ENCODE data around the gene GRIK5.
A peak's percentile ranks its signal among the peaks of the same experiment; 100 is the strongest.

Gene GRIK5

GRCh38 chr19:42095142-42095813 lies 25.3 kb upstream of the GRIK5 start:
- no peak for DNase-seq

DNA sequence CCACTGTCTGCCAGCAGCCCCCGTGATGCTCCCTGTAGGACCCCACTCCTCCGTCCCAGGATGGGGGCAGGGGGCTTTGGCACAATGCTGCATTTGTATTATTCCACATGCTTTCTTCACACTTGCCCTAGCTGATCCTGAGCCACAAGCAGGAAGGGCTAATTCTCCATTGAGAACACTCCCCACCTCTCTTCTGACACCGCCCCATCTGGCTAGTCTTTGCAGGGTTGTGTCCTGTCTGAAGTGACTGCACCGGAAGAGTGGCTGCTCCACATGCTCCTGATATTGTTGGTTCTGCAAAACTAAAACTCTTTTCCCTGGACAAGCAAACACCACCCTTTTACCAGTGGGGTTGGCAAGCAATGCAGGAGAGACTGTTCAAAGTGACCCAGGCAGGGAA lies 23.9 kb upstream of the GRIK5 start:
- no peak for DNase-seq

DNA sequence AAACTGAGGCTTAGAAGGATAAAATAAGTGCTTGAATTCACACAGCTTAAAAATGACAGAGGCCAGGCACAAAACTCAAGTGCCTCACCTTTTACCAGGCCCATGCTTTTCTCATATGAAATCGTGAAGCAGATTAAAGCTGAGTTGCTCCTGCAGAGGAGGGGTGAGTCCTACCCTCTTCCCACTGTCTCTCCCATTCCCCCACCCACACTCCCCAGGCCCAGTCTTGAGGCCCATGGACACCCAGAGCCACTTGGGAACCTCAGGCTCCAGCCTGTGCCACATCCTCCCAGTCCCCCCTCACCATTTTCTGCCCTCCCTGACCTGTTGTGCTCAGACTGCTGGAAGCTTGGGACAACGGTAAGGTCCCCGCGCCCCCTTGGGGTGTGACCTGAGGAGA lies 23.5 kb upstream of the GRIK5 start:
- DNase-seq = no peak

GRCh38 chr19:42092350-42092749 lies 22.3 kb upstream of the GRIK5 start:
- DNase-seq = peak; percentile 49

GRCh38 chr19:42091742-42092141 lies 21.7 kb upstream of the GRIK5 start:
- no peak for DNase-seq

DNA sequence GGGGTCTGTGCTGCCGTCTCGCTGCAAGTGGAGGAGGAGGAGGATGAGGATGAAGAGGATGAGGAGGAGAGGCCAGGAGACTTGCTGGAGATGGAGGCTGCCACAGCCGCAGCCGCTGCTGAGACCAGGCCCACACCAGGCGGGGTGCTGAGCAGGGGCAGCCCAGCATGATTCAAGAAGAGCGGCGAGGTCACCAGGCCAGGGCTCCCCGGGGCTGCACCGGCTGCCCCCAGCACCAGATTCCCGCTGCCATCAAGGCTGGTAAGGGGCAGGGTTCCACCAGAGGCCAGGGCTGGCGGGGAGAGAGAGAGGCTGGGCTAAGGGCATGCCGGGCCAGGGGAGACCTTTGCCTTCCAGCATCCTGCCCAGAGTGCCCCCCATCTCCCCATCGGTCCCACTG lies 21.3 kb upstream of the GRIK5 start:
- DNase-seq = no peak

GRCh38 chr19:42090672-42091071 lies 20.7 kb upstream of the GRIK5 start:
- DNase-seq = no peak

GRCh38 chr19:42089772-42090171 lies 19.8 kb upstream of the GRIK5 start:
- no peak for DNase-seq

GRCh38 chr19:42089191-42089750 lies 19.3 kb upstream of the GRIK5 start:
- no peak for DNase-seq

GRCh38 chr19:42088471-42089190 lies 18.6 kb upstream of the GRIK5 start:
- DNase-seq = no peak

GRCh38 chr19:42086770-42087550 lies 17.0 kb upstream of the GRIK5 start:
- DNase-seq = no peak

GRCh38 chr19:42086188-42086736 lies 16.3 kb upstream of the GRIK5 start:
- no peak for DNase-seq

DNA sequence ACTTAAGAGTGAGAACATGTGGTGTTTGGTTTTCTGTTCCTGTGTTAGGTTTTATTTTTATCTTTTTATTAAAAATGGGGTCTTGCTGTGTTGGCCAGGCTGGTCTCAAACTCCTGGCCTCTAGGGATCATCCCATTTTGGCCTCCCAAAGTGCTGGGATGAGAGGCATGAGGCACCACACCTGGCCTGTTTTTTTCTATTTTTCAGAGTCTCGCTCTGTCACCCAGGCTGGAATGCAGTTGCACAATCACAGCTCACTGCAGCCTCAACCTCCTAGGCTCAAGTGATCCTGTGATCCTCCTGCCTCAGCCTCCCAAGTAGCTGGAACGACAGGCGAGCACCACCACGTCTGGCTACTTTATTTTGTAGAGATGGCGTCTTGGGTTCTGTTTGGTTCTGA lies 13.5 kb upstream of the GRIK5 start:
- DNase-seq = no peak

DNA sequence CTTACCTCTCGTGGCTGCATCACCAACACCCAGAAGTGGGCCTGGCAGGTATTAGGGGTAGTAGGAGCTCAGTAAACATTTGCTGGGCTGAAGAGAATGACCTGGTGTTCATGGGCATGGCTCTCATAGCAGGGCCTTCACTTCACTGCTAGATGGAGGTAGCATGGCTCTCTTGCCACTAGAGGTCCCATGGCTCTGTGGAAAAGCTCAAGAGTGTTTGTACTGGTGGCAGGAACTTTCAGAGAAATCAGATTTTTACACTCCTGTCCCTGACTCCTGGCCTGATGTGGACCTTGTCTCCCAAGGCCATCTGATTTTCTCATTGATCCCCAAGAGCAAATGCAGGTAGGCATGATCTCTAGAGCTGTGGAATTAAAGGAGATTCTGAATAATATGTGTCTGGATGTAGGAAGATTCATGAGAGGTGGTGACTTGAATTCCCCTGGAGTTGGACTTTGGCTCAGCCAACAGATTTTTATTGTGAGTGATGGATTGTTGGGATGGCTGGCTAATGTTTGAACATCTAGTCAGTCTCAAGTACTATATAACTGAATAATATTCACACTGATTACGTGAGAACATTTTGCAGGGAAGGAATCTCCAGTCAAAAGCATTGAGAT lies 11.7 kb upstream of the GRIK5 start:
- DNase-seq = no peak

DNA sequence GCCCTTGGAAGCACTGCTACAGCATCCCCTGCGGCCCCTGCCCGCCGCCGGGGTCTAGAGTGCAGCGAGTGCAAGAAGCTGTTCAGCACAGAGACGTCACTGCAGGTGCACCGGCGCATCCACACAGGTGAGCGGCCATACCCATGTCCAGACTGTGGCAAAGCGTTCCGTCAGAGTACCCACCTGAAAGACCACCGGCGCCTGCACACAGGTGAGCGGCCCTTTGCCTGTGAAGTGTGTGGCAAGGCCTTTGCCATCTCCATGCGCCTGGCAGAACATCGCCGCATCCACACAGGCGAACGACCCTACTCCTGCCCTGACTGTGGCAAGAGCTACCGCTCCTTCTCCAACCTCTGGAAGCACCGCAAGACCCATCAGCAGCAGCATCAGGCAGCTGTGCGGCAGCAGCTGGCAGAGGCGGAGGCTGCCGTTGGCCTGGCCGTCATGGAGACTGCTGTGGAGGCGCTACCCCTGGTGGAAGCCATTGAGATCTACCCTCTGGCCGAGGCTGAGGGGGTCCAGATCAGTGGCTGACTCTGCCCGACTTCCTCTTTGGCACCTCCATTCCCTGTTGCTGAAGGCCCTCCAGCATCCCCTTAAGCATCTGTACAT lies 10.9 kb upstream of the GRIK5 start:
- DNase-seq = no peak

DNA sequence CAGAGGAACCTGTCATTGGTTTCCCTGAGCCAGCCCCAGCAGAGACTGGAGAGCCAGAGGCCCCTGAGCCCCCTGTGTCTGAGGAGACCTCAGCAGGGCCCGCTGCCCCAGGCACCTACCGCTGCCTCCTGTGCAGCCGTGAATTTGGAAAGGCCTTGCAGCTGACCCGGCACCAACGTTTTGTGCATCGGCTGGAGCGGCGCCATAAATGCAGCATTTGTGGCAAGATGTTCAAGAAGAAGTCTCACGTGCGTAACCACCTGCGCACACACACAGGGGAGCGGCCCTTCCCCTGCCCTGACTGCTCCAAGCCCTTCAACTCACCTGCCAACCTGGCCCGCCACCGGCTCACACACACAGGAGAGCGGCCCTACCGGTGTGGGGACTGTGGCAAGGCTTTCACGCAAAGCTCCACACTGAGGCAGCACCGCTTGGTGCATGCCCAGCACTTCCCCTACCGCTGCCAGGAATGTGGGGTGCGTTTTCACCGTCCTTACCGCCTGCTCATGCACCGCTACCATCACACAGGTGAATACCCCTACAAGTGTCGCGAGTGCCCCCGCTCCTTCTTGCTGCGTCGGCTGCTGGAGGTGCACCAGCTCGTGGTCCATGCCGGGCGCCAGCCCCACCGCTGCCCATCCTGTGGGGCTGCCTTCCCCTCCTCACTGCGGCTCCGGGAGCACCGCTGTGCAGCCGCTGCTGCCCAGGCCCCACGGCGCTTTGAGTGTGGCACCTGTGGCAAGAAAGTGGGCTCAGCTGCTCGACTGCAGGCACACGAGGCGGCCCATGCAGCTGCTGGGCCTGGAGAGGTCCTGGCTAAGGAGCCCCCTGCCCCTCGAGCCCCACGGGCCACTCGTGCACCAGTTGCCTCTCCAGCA lies 10.1 kb upstream of the GRIK5 start:
- no peak for DNase-seq

DNA sequence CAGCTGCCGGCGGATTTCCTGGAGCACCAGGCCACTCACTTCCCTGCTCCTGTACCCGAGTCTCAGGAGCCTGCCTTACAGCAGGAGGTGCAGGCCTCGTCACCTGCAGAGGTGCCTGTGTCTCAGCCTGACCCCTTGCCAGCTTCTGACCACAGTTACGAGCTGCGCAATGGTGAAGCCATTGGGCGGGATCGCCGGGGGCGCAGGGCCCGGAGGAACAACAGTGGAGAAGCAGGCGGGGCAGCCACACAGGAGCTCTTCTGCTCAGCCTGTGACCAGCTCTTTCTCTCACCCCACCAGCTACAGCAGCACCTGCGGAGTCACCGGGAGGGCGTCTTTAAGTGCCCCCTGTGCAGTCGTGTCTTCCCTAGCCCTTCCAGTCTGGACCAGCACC lies 9.3 kb upstream of the GRIK5 start:
- no peak for DNase-seq

- DNase-seq = no peak
Measured at GRCh38 chr19:42078538-42079275, 8.7 kb upstream of the GRIK5 start.

- no peak for DNase-seq
Measured at GRCh38 chr19:42078058-42078457, 8.1 kb upstream of the GRIK5 start.

- DNase-seq = no peak
Measured at GRCh38 chr19:42076380-42076944, 6.5 kb upstream of the GRIK5 start.
